NCI-H510A (cell line): Measurements from ENCODE around the gene CD3E.

ENCODE experiments used
- DNase-seq: peaks from one replicate; lab custom pipeline; 2025; lab: John Stamatoyannopoulos, UW

The CD3E gene

DNA sequence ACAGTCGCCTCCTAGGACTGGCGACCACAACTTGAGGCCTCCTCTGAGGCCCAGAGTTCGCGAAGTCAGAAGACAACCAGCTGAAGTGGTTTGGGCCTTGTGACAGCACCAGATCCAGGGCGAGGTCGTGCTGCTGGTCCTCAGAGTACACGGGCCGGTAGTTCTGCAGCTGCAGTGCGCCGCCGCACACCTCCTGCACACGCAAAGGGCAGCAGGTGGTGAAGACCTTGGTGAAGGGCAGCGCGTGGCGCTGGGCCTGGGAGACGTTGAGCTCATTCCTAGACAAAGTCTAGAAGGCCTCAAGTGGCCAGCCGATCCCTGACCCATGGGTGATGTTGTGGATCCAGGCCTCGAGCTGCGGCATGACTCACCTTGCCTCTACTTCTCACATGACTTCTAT lies 18.2 kb downstream of the CD3E start:
- DNase-seq, result no peak

DNA sequence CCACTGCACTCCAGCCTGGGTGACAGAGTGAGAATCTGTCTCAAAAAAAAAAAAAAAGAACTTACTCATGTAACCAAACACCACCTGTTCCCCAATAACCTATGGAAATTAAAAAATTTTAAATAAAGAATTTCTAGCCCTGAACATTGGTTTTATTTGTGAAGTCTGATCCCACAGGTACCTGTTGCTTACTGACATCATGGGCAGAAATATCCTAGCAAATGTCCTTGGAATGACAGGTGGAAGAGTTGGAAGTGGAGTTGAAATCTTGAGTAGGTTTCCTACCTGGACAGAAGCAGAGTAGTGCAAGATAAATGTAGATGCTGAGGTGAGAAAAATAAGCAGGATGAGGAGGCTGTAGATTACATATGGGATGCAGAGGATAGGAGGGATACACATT lies 20.8 kb downstream of the CD3E start:
- no peak for DNase-seq

DNA sequence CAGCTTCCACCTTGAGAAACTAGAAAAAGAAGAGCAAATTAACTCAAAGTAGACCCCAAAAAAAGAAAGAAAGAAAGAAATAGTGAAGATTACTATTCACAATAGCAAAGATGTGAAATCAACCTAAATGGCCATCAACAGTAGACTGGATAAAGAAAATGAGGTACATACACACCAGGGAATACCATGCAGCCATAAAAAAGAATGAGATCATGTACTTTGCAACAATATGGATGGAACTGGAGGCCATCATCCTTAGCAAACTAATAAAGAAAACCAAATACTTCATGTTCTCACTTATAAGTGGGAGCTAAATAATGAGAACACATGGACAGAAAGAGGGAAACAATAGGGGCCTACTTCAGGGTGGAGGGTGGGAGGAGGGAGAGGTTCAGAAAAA lies 24.2 kb downstream of the CD3E start:
- DNase-seq, result no peak

DNA sequence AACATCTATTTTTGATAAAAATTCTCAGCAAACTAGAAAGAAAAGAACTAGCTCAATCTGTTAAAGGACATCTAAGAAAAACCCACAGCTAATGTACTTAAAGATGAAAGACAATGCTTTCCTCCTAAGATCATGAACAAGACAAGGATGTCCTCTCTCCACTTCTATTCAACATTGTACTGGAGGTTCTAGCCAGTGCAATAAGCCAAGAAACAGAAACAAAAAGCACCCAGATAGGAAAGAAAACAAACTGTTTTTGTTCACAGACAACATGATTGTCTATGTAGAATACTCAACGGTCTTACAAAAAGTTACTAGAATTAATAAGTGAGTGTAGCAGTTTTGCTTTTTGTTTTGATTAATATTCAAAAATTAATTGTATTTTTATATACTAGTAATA lies 30.2 kb downstream of the CD3E start:
- DNase-seq, result no peak

DNA sequence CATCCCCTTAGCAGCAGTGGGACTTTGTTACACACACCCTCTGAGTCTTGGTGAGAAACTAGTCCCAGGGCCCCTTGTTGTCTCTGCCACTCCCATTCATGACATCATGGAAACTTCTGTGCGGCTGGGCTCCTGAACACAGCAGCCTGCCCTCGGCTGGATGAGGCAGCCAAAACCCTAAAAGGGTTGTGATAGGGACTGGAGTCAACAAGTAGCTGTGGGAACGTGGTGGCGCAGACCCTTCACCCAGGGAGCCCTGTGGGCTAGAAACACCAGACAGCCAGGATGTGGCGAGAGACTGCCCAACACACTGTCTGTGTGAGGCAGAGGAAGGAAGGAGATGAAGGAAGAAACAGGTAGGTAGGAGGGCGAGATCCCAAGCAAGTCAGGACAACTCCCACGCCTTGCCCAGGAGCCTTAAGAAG lies 34.1 kb downstream of the CD3E start:
- DNase-seq, result no peak

DNA sequence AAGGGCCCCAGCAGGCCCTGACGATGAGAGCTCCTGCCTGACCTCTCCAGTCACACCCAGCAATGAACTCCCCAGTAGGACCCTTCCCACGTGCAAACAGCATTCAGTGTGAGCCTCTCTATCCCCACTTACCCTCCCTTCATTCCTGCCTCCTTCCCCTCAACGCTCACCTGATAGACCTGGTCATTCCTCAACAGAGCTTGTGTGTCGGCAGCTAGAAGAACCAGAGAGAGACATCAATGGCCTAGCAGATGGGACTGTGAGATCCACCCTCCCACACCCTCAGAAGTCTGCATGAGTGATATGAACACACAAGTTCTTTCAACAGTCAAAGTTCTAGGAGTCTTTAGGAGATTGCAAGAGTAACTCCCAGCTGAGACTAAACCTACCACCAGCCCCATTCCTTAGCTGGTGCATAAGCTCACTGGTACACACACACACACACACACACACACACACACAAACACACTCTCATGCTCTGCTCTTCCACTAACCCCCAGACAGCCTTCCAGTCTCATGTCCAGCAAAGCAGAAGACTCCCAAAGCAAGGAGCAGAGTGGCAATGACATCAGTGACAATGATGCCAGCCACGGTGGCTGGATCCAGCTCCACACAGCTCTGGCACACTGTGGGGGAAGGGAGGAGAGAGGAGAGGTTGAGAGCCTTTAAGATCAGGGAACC lies 34.9 kb downstream of the CD3E start:
- DNase-seq, result no peak

DNA sequence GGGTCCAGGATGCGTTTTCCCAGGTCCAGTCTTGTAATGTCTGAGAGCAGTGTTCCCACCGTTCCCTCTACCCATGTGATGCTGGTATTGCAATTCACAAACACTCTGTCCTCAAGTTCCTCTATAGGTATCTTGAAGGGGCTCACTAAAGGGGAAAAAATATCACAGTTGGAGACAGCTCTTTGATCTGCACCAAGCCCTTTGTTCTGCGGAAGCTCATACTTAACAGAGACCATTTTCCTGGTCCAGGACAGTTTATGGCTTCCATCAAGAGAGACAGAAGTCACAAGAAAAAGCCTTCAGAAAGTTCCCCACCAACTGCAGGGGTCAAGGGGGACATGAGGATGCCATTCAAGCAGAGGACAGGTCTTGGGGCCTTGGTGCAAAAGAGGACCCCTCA lies 35.9 kb downstream of the CD3E start:
- DNase-seq, result no peak

DNA sequence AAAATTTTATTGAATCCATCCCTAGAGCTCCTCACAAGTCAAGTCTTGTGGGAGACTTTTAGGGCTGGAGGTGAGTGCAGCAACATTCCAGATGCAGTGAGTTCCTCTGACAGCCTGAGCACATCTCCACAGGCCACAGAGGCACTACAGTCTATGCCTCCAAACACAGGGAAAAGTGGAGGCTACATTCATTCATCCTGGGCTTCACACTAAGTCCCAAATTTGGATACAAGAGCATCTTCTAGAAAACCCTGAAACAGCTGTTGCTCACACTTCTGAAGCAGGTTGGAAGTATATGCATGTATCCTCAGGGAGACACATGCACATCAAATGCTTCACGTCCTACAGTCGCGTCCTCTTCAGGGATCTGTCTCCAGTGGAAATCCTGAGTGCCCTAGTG lies 36.7 kb downstream of the CD3E start:
- DNase-seq, result no peak

DNA sequence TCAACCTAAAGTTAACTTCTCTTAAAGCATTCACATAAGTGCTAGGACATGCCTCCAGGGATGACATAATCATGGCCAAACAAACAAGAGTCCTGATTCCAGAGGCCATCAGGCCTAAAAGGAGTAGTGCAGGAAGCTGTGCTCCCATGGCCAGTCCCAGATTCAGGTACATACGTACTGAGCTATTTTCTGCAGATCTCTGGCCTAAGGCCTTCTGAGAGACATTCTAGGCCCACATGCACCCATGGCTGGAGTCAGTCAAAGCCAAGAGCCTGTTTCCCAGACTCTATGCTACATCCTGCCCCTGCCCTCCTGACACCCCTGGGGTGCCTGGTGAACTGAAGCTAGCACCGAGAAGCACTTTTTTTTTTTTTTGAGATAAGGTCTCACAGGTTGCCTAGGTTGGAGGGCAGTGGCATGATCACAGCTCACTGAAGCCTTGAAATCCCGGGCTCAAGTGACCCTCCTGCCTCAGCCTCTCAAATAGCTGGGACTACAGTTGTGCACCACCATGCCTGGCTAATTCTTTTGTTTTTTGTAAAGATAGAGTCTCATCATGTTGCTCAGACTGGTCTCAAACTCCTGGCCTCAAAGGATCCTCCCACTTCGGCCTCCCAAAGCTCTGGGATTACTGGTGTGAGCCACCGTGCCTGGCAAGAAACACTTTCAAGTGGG lies 37.4 kb downstream of the CD3E start:
- DNase-seq, result no peak

DNA sequence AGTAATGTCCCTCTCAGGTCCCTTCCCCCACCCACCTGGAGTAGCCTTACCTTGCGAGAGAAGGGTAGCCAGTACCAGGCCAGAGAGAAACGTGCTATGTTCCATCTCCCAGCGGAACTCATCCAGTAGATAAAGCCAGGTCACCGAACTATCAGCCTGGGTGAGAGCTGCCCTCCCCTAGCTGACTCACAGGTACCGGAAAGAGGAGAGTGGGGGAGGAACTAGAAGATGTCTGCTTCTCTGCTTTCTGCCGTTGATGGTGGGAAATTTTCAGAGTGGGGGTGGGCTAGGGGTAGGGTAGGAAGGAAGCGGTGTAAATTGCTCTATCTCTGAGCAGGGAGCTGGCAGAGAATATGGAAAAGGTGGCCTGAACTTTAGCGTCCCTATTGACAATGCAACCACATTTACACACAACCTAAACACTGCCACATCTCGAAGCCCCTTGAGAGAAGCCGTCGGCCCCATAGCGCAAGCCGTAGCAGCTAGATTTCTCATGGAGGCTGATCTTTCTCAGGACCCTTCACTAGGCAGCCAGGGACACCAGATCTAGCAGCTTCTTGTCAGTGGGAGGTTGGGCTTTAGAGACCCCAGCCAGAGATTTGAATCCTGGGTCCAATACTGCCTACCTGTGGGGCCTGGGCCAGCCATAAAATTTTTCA lies 38.1 kb downstream of the CD3E start, which contains the start of gene CD3D:
Gene CD3D (minus strand): TSS at position 203 of the 659 bp plus-strand sequence. CDS start 98 bp downstream, at position 105.
- no peak for DNase-seq

DNA sequence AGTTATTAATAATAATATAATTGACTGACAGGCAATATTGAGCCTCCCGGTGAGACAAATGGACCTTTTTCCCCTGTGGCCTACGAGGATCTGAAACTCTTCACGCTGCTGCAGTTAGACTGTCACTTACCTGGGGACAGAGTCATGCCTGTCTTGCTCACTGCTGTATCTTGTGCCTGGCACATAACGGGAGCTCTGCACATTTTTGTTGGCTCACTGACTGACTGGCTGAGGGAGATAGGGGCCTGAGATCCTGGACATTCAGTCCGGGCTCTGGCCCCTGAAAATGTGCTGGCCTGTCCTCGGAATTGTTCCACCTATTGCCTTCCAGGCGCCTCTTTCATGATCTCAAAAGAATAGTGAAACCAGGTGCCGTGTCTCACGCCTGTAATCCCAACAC lies 38.7 kb downstream of the CD3E start:
- no peak for DNase-seq

DNA sequence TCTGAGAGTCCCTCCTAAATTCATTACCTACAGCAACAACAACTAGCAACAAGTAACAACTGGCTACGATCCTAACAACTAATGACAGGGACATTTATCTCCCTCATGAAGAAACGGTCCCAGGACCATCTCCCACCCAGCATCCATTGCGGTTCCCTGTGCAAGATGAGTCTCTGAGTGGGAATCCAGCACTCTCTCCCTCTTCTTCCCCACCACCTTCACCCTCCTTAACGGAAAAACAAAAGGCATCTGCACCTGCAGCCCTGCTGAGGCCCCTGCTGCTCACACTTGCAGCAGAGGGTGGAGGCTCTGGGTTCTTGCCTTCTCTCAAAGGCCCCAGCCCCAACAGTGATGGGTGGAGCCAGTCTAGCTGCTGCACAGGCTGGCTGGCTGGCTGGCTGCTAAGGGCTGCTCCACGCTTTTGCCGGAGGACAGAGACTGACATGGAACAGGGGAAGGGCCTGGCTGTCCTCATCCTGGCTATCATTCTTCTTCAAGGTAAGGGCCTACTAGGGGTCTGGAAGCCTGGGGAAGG lies 39.5 kb downstream of the CD3E start, which contains the start of gene CD3G:
Gene CD3G (plus strand): TSS at position 364 of the 535 bp plus-strand sequence. CDS start 80 bp downstream, at position 444.
- DNase-seq, result no peak

DNA sequence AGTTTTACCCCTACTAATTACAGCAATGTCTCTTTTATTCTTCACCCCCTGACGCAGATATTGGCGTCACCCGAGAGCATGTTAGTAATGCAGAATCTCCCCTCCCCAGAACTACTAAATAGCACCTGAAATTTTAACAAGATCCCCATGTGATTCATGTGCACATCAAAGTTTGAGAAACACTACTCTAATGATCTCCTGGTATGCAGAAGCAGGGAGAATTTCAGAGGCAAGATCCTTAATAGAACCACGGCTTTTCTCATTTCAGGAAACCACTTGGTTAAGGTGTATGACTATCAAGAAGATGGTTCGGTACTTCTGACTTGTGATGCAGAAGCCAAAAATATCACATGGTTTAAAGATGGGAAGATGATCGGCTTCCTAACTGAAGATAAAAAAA lies 44.9 kb downstream of the CD3E start:
- no peak for DNase-seq

DNA sequence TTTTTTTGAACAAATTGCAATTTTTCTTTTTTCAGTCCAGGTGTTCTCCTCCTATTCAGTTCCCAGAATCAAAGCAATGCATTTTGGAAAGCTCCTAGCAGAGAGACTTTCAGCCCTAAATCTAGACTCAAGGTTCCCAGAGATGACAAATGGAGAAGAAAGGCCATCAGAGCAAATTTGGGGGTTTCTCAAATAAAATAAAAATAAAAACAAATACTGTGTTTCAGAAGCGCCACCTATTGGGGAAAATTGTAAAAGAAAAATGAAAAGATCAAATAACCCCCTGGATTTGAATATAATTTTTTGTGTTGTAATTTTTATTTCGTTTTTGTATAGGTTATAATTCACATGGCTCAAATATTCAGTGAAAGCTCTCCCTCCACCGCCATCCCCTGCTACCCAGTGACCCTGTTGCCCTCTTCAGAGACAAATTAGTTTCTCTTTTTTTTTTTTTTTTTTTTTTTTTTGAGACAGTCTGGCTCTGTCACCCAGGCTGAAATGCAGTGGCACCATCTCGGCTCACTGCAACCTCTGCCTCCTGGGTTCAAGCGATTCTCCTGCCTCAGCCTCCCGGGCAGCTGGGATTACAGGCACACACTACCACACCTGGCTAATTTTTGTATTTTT lies 48.7 kb downstream of the CD3E start:
- DNase-seq, result no peak

DNA sequence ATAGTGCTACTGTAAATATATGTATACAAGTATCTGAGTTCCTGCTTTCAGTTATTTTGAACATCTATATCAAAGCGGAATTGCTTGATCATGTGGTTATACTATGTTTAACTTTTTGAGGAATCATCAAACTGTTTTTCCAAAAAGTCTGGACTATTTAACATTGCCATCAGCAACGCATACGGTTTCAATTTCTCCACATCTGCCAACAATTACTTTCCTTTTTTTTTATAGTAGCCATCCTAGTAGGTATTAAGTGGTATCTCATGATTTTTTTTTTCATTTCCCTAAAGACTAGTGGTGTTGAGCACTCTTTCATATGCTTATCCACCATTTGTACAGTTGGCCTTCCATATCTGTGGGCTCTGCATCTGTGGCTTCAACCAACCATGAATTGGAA lies 53.5 kb downstream of the CD3E start:
- no peak for DNase-seq

DNA sequence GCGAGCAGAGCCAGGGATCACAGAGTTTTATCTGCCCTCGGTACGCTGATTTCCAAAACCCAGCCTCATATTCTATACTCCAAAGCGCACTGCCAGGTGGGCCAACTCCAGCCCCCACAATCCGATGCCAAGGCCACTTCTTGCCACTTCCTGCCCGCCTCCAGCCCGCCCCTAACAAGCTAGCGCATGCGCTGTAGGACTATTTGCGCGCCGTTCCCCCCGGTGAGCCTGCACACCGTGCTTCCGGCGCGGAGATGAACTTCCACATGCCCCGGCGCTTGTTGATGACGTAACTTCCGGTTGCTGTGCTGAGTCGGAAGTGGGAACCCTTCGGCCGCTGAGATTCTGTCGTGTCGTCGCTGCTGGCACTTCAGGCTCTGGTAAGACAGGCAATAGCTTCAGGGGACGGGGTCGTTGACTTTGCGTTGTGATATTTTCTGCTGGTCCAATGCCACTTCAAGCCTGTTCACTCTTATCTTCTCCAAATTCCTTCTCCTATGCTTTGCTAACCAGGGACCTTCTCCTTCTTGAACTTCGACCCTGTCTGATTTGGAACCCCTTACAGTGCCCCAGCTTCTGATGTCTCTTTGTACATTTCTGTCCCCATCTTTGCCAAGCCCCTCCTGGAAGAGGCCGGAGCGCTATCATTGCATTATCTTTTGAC lies 54.9 kb downstream of the CD3E start, which contains the start of gene UBE4A:
Gene UBE4A (plus strand): TSS at position 306 of the 664 bp plus-strand sequence. CDS start 5,481 bp downstream, outside the sequence.
- DNase-seq, result peak; percentile 86

DNA sequence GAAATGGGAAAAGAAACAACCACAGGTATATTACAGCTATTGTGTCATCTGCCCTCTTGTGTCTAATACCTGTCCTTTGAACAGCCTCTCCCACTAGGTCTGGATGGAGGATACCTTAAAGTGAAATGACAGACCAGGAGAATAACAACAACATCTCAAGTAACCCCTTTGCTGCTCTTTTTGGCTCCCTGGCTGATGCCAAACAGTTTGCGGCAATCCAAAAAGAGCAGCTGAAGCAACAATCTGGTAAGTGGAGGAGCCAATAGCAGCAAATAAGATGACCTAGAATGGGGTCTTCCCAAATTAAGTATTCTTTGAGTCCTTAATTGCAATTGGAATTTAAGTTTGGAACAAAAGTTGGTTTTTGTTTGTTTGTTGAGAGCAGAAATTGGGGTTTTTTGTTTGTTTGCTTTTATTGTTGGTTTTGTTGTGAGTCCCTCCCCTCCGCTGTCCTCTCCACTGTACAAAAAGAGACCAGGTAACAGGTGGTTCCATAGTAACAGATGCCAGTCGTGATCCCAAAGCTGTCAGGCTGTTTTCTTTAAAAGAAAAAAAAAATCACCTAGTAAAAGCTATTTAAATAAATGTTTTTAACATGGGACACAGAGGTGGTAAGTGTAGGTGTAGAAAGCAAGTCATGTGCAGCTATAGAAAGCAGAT lies 60.6 kb downstream of the CD3E start:
- DNase-seq, result no peak
